Karpas-422 (cell line): ENCODE data around the gene CLEC10A. TPM values are rescaled to one million over a fixed set of nuclear protein-coding genes. Genes with fewer than 3 reads are reported as not detected.

Experiments
- DNase-seq: peaks from one replicate; pipeline ENCODE4 v3.0.0-alpha.2; 2015
- H2AFZ ChIP-seq: fragments of 200-600 bp; sonication (generic); 2 replicates; pipeline ENCODE4 v1.6.1; 2014; ENCODE audit warnings: antibody characterized with exemption, low read length, mixed read lengths
- H3K27ac ChIP-seq: fragments of 200-600 bp; sonication (generic); 2 replicates; pipeline ENCODE4 v1.5.1; 2014; ENCODE audit warnings: mild to moderate bottlenecking, low read length, moderate library complexity
- H3K27me3 ChIP-seq: fragments of 200-600 bp; sonication (generic); 2 replicates; pipeline ENCODE4 v1.6.1; 2014; ENCODE audit warnings: low read length, mixed read lengths
- H3K36me3 ChIP-seq: fragments of 200-600 bp; sonication (generic); 2 replicates; pipeline ENCODE4 v1.6.1; 2014; ENCODE audit warnings: low read length, mixed read lengths; ENCODE audit not compliant: insufficient read depth
- H3K4me1 ChIP-seq: fragments of 200-600 bp; sonication (generic); 2 replicates; pipeline ENCODE4 v1.6.1; 2014; ENCODE audit warnings: mild to moderate bottlenecking, low read length, mixed read lengths
- H3K4me2 ChIP-seq: fragments of 200-600 bp; sonication (generic); 2 replicates; pipeline ENCODE4 v1.6.1; 2014; ENCODE audit warnings: low read length, low read depth, mild to moderate bottlenecking; ENCODE audit not compliant: poor library complexity, severe bottlenecking
- H3K4me3 ChIP-seq: fragments of 200-600 bp; sonication (generic); 2 replicates; pipeline ENCODE4 v1.5.1; 2014; ENCODE audit warnings: mild to moderate bottlenecking, antibody characterized with exemption, low read length, mixed read lengths
- H3K79me2 ChIP-seq: fragments of 200-600 bp; sonication (generic); 2 replicates; pipeline ENCODE4 v1.6.1; 2014; ENCODE audit warnings: mild to moderate bottlenecking, low read length, mixed read lengths
- H3K9ac ChIP-seq: fragments of 200-600 bp; sonication (generic); 2 replicates; pipeline ENCODE4 v1.6.0; 2014; ENCODE audit warnings: low read length
- H3K9me2 ChIP-seq: fragments of 200-600 bp; sonication (generic), shearing (Covaris generic); replicated peaks from 2 replicates; pipeline ENCODE4 v1.6.0; 2014; ENCODE audit warnings: mild to moderate bottlenecking, low read length, moderate library complexity; ENCODE audit not compliant: insufficient read depth
- H3K9me3 ChIP-seq: fragments of 300-700, 200-600 bp; sonication (generic); 2 replicates; pipeline ENCODE4 v1.6.1; 2014; ENCODE audit warnings: low read length, mixed read lengths
- H4K20me1 ChIP-seq: fragments of 200-600 bp; sonication (generic); 2 replicates; pipeline ENCODE4 v1.6.1; 2014; ENCODE audit warnings: mild to moderate bottlenecking, antibody characterized with exemption, low read length, low read depth; ENCODE audit not compliant: insufficient read depth
- total RNA-seq: library from RNA; depleted of rRNA; stranded (reverse); fragments of >200 nt; shearing (Covaris generic); gene quantifications from 2 replicates; pipeline ENCODE4 v1.2.3, GENCODE V29; 2014; ENCODE audit warnings: low replicate concordance

CLEC10A gene
- total RNA-seq, 1 experiment from 2014 or later: not detected

DNA sequence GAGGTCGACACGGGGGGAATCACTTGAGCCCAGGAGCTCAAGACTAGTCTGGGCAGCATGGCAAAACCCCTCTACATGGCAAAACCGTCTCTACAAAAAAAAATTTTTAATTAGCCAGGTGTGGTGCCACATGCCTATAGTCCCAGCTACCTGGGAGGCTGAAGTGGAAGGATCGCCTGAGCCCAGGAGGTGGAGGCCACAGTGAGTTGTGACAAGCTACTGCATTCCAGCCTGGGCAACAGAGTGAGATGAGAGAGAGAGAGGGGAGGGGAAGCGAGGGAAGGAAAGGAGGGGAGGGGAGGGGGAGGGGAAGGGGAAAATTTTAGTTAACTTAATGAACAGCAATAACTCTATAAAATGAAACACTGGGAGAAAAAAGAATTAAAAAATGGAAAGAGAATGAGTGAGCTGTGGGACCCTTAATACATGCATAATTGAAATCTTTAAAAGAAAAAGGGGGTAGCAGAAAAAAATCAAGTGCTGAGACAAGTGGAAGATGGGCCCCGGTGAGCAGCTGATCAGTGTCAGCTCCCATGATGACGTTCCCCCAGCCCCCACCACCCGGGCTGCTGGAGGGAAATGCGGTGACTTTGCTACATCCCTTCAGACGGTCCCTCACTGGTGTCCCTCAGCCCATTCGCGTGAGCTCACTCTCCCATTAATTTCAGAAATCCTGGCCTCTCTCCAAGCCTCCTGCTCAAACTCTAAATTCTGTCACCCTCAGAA, 31.9 kb upstream of the CLEC10A start:
- no peaks in the 10 kb centered on the region for H3K36me3 ChIP-seq
- H3K79me2 ChIP-seq: no peaks in the 10 kb centered on the region
- H3K9me3 ChIP-seq: no peaks in the 10 kb centered on the region
- H3K9me2 ChIP-seq: no peaks in the 10 kb centered on the region
- H3K4me1 ChIP-seq: no peaks in the 10 kb centered on the region
- no peak overlapping the region for H3K4me2 ChIP-seq
- no peak overlapping the region for H2AFZ ChIP-seq
- H4K20me1 ChIP-seq: no peaks in the 10 kb centered on the region
- H3K27ac ChIP-seq: no peak overlapping the region
- H3K9ac ChIP-seq: no peak overlapping the region
- DNase-seq: no peak
- no peak overlapping the region for H3K4me3 ChIP-seq
- no peaks in the 10 kb centered on the region for H3K27me3 ChIP-seq

DNA sequence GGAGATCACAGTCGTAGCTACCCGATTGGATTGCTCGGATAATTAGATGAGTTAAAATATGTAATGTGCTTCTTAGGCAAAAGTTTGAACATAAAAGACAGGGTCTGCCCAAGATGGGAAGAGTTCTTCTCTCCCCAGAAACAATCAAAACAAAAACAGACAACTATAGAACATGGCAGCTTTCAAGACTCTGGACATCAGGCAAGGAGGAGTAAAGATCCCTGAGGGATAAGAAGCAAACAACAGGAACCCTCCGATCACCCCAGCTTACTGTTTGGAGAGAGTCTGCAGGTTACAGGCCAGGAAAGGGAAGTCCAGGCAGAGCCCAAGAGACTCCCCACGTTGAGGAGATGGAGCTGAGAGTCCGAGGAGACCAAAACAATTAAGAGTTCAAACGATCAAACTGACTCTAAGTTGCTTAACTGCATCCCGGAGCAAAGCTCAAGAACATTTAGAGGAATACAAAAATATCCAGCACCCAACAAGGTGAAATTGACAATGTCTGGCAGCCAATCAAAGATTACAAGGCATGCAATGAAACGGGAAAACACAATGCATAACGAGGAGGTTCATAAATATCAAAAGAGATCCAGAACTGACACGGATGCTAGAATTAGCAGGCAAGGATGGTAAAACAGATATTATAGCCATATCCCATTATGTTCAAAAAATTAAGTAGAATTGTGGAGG, 30.7 kb upstream of the CLEC10A start:
- Histone ChIP-seq H3K27me3 (no peaks in the 10 kb centered on the region), H3K9ac (no peak overlapping the region), H4K20me1 (no peaks in the 10 kb centered on the region), H2AFZ (no peak overlapping the region), H3K4me2 (no peak overlapping the region), H3K4me1 (no peaks in the 10 kb centered on the region), H3K4me3 (no peak overlapping the region), H3K36me3 (no peaks in the 10 kb centered on the region), H3K9me2 (no peaks in the 10 kb centered on the region), H3K79me2 (no peaks in the 10 kb centered on the region), H3K27ac (no peak overlapping the region), H3K9me3 (no peaks in the 10 kb centered on the region)
- DNase-seq: no peak

DNA sequence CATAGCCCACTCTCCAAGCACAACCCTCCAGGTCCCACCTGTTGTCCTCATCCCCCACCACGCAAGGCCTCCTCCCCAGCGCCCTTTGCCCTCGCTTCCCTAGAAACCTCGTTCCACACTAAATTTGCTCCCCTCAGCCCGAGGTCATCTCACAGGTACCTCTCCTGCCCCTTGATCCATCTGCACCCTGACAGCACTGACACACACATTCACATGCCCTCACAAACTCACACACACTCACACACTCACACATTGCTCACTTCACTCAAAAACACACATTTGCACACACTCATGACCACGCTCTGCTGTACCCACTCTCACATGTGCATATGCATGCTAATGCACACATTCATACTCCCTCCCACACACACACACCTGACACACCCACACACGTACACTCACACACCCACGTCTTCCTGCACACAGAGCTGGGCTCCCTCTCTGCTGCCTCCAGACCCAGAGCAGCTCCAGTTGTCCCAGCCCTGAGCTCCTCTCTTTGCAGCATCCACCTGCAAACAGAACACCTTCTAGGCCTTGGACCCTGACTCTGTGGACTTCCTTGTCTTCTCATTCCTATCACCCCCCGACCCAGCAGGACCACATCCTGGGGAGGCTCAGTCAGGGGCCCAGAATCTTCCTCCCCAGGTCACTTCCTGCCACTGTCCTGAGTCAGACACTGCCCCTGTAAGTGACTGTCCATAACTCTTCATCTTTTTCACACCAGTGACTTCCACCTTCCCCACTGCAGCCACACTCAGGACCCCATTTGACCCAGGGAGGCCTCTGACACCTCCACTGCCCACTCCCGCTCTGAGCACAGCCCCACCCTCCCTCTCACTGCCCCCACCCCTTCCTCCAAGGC, 29.6 kb upstream of the CLEC10A start:
- Histone ChIP-seq H4K20me1 (no peaks in the 10 kb centered on the region), H3K9me2 (no peaks in the 10 kb centered on the region), H3K4me1 (no peaks in the 10 kb centered on the region), H3K4me2 (no peak overlapping the region), H2AFZ (no peak overlapping the region), H3K27me3 (no peaks in the 10 kb centered on the region), H3K79me2 (no peaks in the 10 kb centered on the region), H3K27ac (no peak overlapping the region), H3K36me3 (no peaks in the 10 kb centered on the region), H3K9ac (no peak overlapping the region), H3K9me3 (no peaks in the 10 kb centered on the region), H3K4me3 (no peak overlapping the region)
- no peak for DNase-seq

DNA sequence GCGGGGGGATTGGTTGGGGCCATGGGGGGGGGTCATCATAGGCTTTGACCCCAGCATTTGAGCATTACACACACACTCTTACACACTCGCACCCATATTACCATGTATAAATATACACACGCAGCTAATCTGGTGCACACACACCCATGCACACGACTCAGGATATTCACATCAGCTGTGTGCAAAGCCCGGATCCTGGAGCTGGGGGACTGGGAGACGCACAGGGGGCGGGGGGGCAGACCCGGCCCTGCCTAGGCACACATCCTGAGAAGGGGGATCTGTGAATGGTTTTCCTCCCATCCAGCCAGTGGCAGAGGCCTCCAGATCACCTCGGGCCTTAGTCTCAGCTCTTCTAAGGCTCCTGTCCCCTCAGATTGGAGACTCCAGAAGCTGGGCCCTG, 28.9 kb upstream of the CLEC10A start:
- Histone ChIP-seq H3K4me1 (no peaks in the 10 kb centered on the region), H3K9me3 (no peaks in the 10 kb centered on the region), H3K9ac (no peak overlapping the region), H2AFZ (no peak overlapping the region), H4K20me1 (no peaks in the 10 kb centered on the region), H3K27ac (no peak overlapping the region), H3K4me3 (no peak overlapping the region), H3K4me2 (no peak overlapping the region), H3K9me2 (no peaks in the 10 kb centered on the region), H3K36me3 (no peaks in the 10 kb centered on the region), H3K79me2 (no peaks in the 10 kb centered on the region), H3K27me3 (no peaks in the 10 kb centered on the region)
- DNase-seq: no peak

DNA sequence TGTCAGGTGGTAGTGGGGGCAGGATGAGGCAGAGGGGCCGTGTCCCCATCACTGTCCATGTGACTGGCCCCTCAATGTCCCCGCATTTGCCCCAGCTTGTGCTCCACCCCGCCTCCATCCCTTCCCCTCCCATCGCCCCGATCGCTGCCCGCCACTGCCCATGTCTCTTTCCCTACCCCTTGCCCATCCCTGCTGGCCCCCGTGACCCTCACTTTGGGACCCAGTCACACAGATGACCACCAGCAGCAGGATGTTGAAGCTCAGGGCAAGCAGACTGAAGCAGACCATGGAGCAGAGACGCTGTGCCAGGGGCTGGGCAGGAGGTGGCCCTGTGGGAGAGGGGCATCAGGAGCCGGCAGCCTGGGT, 28.5 kb upstream of the CLEC10A start:
- Histone ChIP-seq H3K9me3 (no peaks in the 10 kb centered on the region), H3K79me2 (no peaks in the 10 kb centered on the region), H3K4me2 (no peak overlapping the region), H2AFZ (no peak overlapping the region), H3K4me1 (no peaks in the 10 kb centered on the region), H3K9ac (no peak overlapping the region), H4K20me1 (no peaks in the 10 kb centered on the region), H3K27ac (no peak overlapping the region), H3K36me3 (no peaks in the 10 kb centered on the region), H3K27me3 (no peaks in the 10 kb centered on the region), H3K9me2 (no peaks in the 10 kb centered on the region), H3K4me3 (no peak overlapping the region)
- DNase-seq: no peak

DNA sequence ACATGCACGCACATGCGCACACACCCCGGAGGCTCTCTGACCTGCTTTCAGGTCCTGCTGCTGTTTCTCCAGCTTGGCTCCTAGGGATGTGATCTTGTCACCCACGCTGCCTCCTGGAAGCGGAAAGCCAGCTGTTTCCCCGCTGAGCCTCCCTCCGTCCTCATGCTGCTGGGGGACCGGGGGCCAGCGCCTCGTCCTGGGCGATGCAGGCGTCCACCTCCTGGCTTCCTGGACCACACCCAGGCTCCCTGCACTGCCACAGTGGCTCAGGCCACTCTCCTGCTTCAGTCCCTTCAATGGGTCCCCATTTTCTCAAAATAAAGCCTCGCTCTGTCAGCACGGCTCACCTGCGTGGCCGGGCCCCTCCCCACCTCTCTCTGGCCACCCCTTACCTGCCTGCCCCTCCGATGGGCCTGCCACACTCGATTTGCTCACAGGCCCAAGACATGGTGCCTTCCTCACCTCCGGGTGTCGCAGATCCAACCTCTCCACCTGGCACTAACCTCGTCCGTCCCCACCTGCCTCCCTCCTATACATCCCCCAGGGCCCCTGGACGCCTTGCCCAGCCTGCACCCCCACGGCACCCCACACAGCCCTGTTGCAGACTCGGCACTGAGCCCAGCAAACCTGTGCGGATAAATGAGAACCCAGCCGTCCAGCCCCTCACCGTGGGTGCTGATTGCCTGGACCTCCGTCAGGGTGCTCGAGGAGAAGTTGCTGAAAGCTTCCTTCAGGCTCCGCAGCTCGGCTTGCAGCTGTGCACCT, 27.9 kb upstream of the CLEC10A start:
- H3K9me3 ChIP-seq: no peaks in the 10 kb centered on the region

DNA sequence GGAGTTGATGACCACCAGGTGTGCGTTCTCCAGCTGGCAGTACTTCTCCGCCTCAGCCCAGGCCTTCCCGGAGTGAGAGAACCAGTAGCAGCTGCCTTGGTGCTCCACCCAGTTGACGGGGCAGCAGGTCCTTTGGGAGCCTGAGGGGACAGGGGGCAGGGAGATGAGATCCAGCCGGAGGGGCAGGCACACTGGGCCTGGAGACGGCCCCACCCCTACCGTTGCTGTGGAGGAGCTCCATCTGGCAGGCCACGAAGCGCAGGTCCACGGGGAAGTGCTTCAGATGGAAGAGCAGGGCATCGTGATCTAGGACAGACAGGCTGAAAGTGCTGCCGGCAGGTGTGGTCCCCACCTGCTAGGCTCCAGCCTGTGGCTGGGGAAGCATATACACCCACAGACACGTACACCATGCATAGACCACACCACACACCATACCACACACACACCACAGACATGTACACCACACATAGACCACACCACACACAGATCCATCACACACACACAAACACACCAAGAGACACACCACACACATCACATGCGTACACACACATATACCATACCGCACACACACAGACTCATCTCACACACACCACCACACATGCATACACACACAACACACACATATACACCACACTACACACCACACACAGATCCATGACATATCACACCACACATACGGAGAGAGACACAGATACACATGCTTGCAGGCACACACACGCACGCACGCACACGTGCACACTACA, 27.1 kb upstream of the CLEC10A start:
- no peak for DNase-seq
- Histone ChIP-seq H3K4me2 (no peak overlapping the region), H3K27ac (no peak overlapping the region), H2AFZ (no peak overlapping the region), H3K27me3 (no peaks in the 10 kb centered on the region), H3K9me2 (no peaks in the 10 kb centered on the region), H3K4me1 (no peaks in the 10 kb centered on the region), H3K79me2 (no peaks in the 10 kb centered on the region), H3K4me3 (no peak overlapping the region), H3K36me3 (no peaks in the 10 kb centered on the region), H3K9ac (no peak overlapping the region), H3K9me3 (no peaks in the 10 kb centered on the region), H4K20me1 (no peaks in the 10 kb centered on the region)

More for the DNA sequence above, 27.9 kb upstream of the CLEC10A start:
- H3K27ac ChIP-seq: no peak overlapping the region
- H3K79me2 ChIP-seq: no peaks in the 10 kb centered on the region
- H3K27me3 ChIP-seq: no peaks in the 10 kb centered on the region
- H3K9ac ChIP-seq: no peak overlapping the region
- H2AFZ ChIP-seq: no peak overlapping the region
- no peaks in the 10 kb centered on the region for H3K4me1 ChIP-seq
- H3K4me3 ChIP-seq: no peak overlapping the region
- no peaks in the 10 kb centered on the region for H3K36me3 ChIP-seq
- DNase-seq: no peak
- H4K20me1 ChIP-seq: no peaks in the 10 kb centered on the region
- H3K4me2 ChIP-seq: no peak overlapping the region
- H3K9me2 ChIP-seq: no peaks in the 10 kb centered on the region
